DND-41 (cell line): ENCODE data around the gene COL23A1.
A peak's percentile ranks its signal among the peaks of the same experiment; 100 is the strongest.

Experiments used
- ATAC-seq: fragments of 200-7000 bp; cut with Tn5 transposase; 3 replicates; pipeline ENCODE4 v1.9.1; 2021; ENCODE audit warnings: low read depth; ENCODE audit not compliant: insufficient read depth
- DNase-seq: peaks from one replicate; pipeline ENCODE4 v3.0.0-alpha.2; 2020
- H2AFZ ChIP-seq: 2 replicates; pipeline ENCODE4 v1.6.0; 2012; ENCODE audit warnings: low read depth, low read length
- H3K27ac ChIP-seq: 2 replicates; pipeline ENCODE4 v1.5.1; 2012; ENCODE audit warnings: low read length, inconsistent platforms
- H3K27me3 ChIP-seq: fragments of 200-600 bp; sonication (generic); 2 replicates; pipeline ENCODE4 v1.6.0; 2012; ENCODE audit warnings: low read length, mild to moderate bottlenecking, inconsistent platforms; ENCODE audit not compliant: insufficient read depth, poor library complexity
- H3K36me3 ChIP-seq: 2 replicates; pipeline ENCODE4 v1.5.1; 2012; ENCODE audit warnings: low read length, inconsistent platforms; ENCODE audit not compliant: insufficient read depth
- H3K4me1 ChIP-seq: 2 replicates; pipeline ENCODE4 v1.5.1; 2012; ENCODE audit warnings: mild to moderate bottlenecking, low read length; ENCODE audit not compliant: insufficient read depth
- H3K4me2 ChIP-seq: 2 replicates; pipeline ENCODE4 v1.6.0; 2012; ENCODE audit warnings: mild to moderate bottlenecking, moderate library complexity, low read length, inconsistent platforms; ENCODE audit not compliant: insufficient read depth
- H3K4me3 ChIP-seq, 2 experiments: fragments of 200-600 bp in 1 of 2; shearing (Covaris generic) in 1 of 2; 2 replicates each; pipeline ENCODE4 v1.5.1; 2012 to 2016; ENCODE audit warnings: inconsistent platforms in 2 of 2, low read length in 2 of 2, mild to moderate bottlenecking in 2 of 2, low read depth in 1 of 2, moderate library complexity in 1 of 2
- H3K79me2 ChIP-seq: 2 replicates; pipeline ENCODE4 v1.6.0; 2012; ENCODE audit warnings: low read length, inconsistent platforms; ENCODE audit not compliant: insufficient read depth
- H3K9ac ChIP-seq: 2 replicates; pipeline ENCODE4 v1.6.0; 2012; ENCODE audit warnings: low read depth, mild to moderate bottlenecking, inconsistent platforms, low read length, moderate library complexity
- H3K9me3 ChIP-seq: 2 replicates; pipeline ENCODE4 v1.5.1; 2012; ENCODE audit warnings: low read length, moderate library complexity, mild to moderate bottlenecking, inconsistent platforms; ENCODE audit not compliant: insufficient read depth, severe bottlenecking
- H4K20me1 ChIP-seq: 2 replicates; pipeline ENCODE4 v1.6.0; 2012; ENCODE audit warnings: low read length; ENCODE audit not compliant: insufficient read depth
- CTCF ChIP-seq: IDR thresholded peaks from 2 replicates; pipeline ENCODE4 v1.5.1; 2012; ENCODE audit warnings: borderline replicate concordance, low read length, moderate library complexity, mild to moderate bottlenecking; ENCODE audit not compliant: poor library complexity, severe bottlenecking; ENCODE audit errors: extremely low read depth
- EZH2 ChIP-seq: IDR thresholded peaks from 3 replicates; pipeline ENCODE4 v1.6.1; 2012; ENCODE audit warnings: borderline replicate concordance, low read depth, mild to moderate bottlenecking, moderate library complexity, low read length, inconsistent platforms; ENCODE audit not compliant: severe bottlenecking

Gene COL23A1

GRCh38 chr5:178368274-178368673 lies 221.9 kb downstream of the COL23A1 start:
- TF ChIP-seq CTCF (no peak), EZH2 (no peak)
- H3K4me1 ChIP-seq: peaks cover 22% of the 10 kb centered on the region
- peak overlapping the region; percentile 12; the same call in 1 of the 2 replicates for H3K27ac ChIP-seq
- H3K4me2 ChIP-seq: no peak overlapping the region
- H3K9me3 ChIP-seq: peaks cover 6% of the 10 kb centered on the region
- H3K9ac ChIP-seq: no peak overlapping the region
- no peaks in the 10 kb centered on the region for H3K36me3 ChIP-seq
- no peaks in the 10 kb centered on the region for H3K27me3 ChIP-seq
- ATAC-seq (peak; percentile 69), DNase-seq (peak; percentile 41)
- H3K79me2 ChIP-seq: no peaks in the 10 kb centered on the region
- no peak overlapping the region for H3K4me3 ChIP-seq
- H2AFZ ChIP-seq: no peak overlapping the region
- H4K20me1 ChIP-seq: no peaks in the 10 kb centered on the region

- DNase-seq (no peak), ATAC-seq (no peak)
- Histone ChIP-seq H3K27ac (peak overlapping the region; percentile 28; the same call in 1 of the 2 replicates), H3K4me2 (no peak overlapping the region), H3K79me2 (no peaks in the 10 kb centered on the region), H3K36me3 (no peaks in the 10 kb centered on the region), H3K4me3 (no peak overlapping the region), H3K9me3 (peaks cover 6% of the 10 kb centered on the region), H2AFZ (no peak overlapping the region), H4K20me1 (no peaks in the 10 kb centered on the region), H3K27me3 (no peaks in the 10 kb centered on the region), H3K4me1 (peaks cover 22% of the 10 kb centered on the region), H3K9ac (no peak overlapping the region)
- TF ChIP-seq EZH2: no peak
- TF ChIP-seq CTCF: no peak
Observed at GRCh38 chr5:178367736-178368120, 222.5 kb downstream of the COL23A1 start.

- Histone ChIP-seq H4K20me1 (no peaks in the 10 kb centered on the region), H3K27ac (peak overlapping the region; percentile 39; the same call in 1 of the 2 replicates), H3K4me2 (no peak overlapping the region), H2AFZ (no peak overlapping the region), H3K4me1 (peaks cover 22% of the 10 kb centered on the region), H3K36me3 (no peaks in the 10 kb centered on the region), H3K9ac (no peak overlapping the region), H3K27me3 (no peaks in the 10 kb centered on the region), H3K9me3 (peaks cover 6% of the 10 kb centered on the region), H3K4me3 (no peak overlapping the region), H3K79me2 (no peaks in the 10 kb centered on the region)
- no peak for TF ChIP-seq CTCF
- no peak for TF ChIP-seq EZH2
- DNase-seq: no peak
- no peak for ATAC-seq
Observed at GRCh38 chr5:178366998-178367735, 223.0 kb downstream of the COL23A1 start.
